GM20000 (cell line): ENCODE measurements around the gene GSK3A.
"Not testable (repeated sequence)": the region's sequence is repeated elsewhere in the genome, so short reads cannot be mapped to it uniquely, and the experiment has no call there.

Source experiments
- DNase-seq: peaks from one replicate; pipeline ENCODE4 v3.0.0; 2012; ENCODE audit warnings: low spot score
- CTCF ChIP-seq: IDR thresholded peaks from 2 replicates; pipeline ENCODE4 v1.5.1; 2012; ENCODE audit warnings: mild to moderate bottlenecking, control low read depth; ENCODE audit errors: extremely low read depth, missing control alignments

GSK3A gene

GRCh38 chr19:42261763-42262162 lies 19.4 kb upstream of the GSK3A start:
- TF ChIP-seq CTCF, result no peak
- no peak for DNase-seq

GRCh38 chr19:42257842-42258241 lies 15.4 kb upstream of the GSK3A start:
- not testable (repeated sequence) for DNase-seq

GRCh38 chr19:42255766-42256745 lies 13.7 kb upstream of the GSK3A start:
- no peak for TF ChIP-seq CTCF
- no peak for DNase-seq

GRCh38 chr19:42254850-42255765 lies 12.7 kb upstream of the GSK3A start, which contains the start of gene ERF:
ERF (minus strand) TSS chr19:42255128; CDS start chr19:42254999, 129 bp downstream.
- DNase-seq, result peak; percentile 99
- TF ChIP-seq CTCF, result no peak

- TF ChIP-seq CTCF, result no peak
- peak; percentile 79 for DNase-seq
Measured at GRCh38 chr19:42254089-42254849, 11.9 kb upstream of the GSK3A start.

- no peak for TF ChIP-seq CTCF
- DNase-seq, result peak; percentile 82
Measured at GRCh38 chr19:42253245-42254088, 11.1 kb upstream of the GSK3A start.
